RPMI8226 (cell line): Measurements from ENCODE around the gene TWIST2.

Experiments used
- DNase-seq: peaks from one replicate; pipeline ENCODE4 v3.0.0-alpha.2; 2015

The TWIST2 gene

DNA sequence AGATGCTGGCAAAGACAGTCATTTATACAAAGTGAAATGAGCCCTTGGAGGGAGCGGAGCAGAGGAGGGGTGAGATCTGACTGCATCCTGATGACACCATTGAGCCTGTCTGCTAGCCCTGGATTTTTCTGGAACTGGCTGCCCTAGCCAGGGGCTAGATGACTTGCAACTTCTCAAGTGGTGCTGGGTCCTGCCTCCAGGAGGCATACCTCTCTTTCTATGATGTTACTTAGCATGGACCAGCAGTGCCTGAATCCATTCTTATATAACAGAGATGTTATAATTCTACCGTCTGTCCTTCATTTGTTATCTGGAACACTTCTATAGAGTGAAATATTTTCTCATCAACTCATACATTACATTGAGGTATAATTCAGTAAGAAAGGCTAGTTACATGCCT lies 8.5 kb upstream of the TWIST2 start:
- DNase-seq, result no peak

DNA sequence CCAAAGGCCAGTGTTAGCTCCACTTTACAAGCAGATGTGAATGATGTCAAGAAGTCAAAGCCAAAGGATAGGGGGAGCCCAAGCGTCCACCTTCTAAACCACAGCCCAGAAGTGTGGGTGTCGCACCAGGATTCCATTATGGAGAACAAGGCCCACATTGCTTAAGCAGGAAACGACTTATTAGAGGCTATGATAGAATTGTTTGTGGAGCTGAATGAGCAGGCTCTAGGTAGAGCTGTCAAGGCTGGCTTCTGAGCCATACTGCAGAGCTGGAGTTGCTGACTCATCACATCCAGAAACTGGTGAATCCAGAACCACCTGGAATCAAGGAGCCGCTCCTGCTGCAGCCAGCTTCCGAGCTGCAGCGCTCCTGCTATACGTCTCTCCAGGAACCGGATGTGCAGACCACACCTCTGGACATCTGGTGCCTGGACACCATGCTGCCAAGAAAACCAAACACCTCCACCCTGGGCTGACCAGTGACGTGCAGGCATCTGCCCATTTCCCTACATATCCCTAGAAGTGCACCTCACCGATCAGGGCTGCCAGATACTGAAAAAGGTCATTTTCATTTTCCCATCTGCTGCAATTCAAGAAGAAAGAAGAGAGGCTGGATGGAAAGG lies 6.2 kb upstream of the TWIST2 start:
- no peak for DNase-seq

DNA sequence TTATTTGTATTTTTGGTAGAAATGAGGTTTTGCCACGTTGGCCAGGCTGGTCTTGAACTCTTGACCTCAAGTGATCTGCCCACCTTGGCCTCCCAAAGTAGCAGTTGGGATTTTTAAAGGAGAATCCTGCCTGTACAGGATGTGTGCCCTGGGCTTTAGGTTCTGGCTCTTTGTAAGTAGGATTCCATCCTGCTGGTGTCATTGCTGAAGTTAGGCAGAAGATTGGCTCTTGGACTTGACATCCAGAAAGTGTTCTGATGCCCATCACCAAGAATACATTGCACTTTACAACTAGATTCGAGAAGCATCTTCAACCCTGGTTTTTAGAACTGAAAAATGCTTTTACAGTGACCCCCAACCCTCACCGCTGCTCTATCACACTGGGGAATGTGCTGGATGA lies 4.4 kb upstream of the TWIST2 start:
- no peak for DNase-seq

DNA sequence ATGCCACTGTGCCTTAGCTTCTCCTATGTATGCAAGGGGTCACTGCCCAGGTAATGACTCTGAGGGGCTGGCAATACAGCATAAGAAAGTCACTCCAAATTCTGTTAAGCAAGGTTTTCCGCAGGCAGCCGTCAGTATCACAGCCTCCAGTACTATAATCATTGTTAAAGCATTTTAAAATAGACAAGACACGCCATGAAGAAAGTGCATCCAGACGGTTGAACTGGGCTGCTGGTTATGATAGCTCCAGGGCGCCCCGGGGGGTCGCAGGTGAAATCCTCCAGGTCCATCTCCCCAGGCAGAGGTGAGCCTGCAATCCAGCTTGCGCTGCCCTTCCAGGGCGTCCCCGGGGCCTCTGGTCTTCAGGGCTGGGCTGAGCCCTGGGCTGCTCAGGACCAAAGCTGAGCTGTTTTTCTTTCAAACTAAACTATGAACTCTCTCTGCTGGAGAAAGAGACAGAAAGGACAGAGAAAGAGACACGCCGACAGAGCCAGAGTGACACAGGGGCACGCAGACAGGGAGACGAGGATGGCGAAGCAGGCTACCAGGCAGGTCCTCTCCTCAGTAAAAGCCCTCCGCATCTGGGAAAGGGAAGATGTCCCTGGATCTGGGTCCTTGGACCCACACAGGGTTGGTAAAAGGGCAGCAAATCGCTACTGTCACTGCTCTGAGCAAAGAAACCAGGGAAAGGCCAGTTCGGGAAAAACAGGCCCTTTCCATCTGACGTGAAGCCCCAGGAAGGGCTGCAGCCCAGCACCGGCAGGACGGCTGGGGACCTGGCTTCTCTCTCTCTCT lies 2.1 kb upstream of the TWIST2 start:
- DNase-seq, result no peak

DNA sequence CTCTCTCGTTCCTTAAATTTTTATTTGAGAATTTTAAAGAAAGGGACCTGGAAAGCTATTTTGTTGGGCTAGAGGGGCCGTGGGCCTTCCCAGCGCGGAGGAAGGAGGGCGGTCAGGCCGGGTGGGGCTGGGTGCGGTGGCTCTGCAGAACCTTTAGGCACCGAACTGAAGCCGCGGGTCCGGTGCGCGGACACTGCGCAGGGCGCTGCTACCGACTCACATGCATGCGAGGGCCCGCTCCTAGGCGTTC lies 1.6 kb upstream of the TWIST2 start:
- no peak for DNase-seq

DNA sequence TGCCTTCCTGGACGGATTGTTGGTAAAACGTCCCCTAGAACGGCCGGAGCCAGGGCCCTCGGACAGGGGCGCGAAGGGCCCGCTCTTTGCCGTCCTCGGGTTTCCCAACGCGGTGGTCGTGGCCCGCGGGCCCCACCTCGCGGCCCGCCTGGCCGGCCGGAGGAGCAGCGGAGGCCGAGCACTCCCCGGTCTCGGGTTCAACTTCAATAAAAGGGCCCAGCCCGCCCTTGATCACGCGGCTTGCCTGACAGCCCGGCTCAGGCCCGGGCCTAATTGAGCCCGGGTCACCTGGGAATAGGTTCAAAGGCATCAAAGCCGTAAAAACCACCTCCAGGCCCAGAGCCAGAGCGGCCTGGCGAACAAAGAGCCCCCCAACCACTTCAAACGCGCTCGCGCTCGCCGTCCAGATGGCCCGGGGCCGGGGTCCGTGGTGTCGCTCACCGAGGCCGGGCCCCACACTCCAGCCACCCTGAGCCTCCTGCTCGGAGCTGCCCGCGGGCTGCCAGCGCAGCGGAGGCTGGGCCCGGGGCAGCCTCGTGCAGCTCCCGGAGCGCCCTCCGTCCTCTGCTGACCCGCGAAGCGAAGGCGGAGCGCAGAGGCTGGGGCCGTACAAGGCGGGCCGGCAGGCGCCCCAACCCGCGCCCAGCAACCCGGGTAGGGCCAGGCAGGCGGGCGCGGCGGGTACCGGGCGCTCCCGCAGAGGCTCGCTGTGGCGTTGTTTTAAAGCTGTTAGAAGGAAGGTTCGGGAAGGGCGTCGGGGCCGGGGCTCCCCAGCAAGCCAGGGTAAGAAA lies 1.1 kb upstream of the TWIST2 start:
- no peak for DNase-seq

DNA sequence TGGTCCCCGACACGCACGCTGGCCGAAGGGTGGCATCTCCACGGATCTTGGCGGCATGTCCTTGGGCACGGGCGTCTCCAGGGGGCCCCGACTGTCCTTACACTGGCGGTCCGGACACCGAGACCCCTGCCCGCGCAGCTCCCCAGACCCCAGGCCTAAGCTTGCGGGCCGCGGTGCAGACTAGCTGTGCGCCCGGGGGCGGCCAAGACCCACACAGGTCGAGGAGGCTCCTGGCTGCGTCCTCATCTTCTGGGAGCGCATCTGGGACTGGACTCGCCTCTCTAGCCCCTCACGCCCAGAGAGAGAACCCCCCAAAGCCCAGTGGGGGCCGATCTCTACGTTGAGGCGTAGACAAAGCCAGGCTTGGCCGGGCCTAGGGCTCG lies 475 bp upstream of the TWIST2 start:
- DNase-seq, result no peak

DNA sequence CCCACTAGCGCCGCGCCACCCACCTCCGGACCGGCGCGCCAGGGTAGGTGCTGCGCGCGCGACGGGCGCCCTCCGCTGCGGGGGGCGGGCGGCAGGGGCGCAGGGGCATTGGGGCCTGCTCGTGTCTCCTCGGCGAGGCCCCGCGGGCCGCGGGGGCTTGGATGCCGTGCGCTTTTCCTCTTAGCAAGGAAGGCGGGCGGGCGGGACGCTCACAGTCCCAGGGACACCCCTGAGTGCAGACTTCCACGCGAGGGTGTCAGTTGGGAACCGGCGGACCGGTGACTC lies 748 bp downstream of the TWIST2 start:
- no peak for DNase-seq

DNA sequence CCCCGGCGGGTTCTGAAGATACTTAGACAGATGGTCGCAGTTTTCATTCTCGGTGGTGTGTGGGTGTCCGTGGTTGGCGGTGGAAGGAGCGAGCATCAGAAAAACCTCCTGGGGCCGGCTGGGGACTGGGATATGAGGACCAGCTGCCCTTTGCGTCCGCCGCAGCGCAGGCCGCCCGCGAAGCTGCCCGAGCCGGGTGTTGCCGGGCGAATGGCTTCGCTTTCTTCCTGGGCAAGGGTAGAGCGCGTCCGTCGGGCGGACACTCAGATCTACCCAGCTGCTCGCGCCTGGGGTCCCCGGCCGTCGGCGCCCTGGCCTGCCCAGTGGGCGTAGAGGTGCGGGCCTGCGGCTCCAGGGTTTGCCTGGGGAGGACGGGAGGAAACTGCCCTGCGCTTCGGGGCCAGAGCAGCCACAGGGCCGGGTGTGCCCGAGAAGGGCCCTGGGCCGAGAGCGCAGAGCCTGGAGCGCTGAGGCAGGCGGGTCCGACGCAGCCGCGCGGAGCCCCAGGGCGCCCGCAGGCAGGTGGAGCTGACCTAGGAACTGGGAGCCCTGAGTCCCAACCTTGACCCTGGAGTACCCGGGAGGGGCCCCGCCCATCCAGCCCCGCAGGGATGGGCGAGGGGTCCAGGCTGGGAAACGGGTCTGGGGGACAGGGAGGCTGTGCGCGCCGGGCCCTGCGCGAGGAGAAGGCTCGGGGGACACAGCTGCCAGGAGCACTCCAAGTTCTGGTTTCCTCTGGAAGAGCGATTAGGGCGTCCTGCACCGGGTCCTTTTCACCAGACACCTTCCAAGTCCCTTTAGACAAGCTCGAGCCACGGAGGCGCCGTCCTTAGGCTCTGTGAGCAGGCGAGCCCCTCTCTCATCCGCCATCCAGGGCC lies 1.3 kb downstream of the TWIST2 start:
- DNase-seq, result no peak

DNA sequence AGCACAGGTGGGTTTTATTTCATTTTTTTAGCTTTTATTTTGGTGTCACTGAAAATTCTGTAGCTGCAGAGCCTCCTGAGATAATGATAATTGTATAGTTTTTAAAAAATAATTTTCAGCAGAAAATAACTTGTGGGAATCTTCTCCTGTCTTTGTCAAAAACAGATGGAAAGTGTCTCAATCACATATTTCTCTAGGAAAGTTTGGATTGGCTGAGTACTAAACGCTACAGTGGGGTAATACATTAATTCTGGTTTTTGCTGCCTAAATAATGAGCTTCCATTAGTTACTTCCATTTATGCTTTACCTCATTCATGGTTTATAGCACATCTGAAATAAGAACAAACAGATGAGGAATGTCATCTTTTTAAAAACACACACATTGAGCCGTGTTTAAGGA lies 2.2 kb downstream of the TWIST2 start:
- DNase-seq, result no peak

DNA sequence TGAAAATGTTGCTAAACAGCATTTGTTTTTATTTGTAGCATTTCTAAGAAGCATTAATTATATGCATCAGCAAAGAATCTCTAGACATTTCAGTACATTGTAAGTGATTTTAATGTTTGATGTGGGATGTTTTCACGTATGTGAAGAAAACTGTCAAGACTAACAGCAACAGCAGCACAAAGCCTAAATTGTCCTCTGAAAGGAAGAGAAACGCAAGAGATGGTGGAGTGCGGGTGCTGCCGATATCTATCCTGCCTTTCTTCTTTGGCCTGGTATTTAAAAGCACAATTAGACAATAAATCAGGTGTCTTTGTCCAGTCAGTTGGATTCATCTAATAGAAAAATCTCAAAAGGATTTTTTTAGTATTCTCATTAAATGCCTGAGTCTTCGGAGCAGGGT lies 3.1 kb downstream of the TWIST2 start:
- DNase-seq, result no peak

DNA sequence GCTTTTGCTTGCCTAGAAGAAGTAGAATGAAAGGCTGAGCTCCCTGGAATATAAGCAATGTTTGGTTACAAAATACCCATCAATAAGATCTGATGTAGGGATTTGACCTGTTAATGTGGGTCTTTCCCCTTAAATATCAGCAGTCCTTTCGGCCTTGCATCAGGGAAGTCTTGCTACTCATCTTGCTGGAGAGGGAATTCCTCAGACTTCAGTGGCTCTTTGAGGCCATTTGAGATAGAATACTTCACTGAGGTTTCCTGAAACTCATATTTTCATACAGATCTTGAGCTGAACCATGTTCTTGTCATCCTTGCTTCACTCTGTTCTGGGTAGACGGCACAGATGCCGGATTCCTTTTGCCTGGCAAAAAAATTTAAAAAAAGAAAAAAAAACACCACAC lies 3.9 kb downstream of the TWIST2 start:
- DNase-seq, result no peak

DNA sequence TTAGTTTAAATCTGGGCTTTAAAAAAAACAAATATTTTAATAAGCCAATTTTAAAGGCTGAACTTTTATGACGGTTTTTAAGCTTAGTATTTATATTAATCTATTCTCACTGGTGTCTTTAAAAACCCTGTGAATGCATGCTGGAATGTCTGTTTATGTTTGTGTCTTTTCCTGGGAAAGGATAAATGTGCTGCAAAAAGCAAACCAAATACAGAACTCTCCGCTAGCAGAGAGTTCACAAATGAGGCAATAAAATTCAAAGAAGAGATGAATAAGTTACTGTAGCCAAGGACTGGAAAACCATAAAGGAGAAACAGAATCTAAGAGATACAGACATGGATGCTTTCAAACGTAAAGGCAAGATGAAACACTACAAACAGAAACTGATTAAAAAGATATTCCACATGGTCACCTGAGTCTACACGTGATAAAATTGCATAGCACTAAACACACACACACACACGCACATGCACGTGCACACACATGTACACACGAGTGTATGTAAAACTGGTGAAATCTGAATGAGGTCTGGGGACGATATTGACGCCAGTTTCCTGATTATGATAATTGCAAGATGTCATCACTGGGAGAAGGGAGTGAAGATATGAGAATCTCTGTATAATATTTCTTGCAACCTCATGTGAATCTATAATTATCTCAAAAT lies 4.5 kb downstream of the TWIST2 start:
- DNase-seq, result no peak

DNA sequence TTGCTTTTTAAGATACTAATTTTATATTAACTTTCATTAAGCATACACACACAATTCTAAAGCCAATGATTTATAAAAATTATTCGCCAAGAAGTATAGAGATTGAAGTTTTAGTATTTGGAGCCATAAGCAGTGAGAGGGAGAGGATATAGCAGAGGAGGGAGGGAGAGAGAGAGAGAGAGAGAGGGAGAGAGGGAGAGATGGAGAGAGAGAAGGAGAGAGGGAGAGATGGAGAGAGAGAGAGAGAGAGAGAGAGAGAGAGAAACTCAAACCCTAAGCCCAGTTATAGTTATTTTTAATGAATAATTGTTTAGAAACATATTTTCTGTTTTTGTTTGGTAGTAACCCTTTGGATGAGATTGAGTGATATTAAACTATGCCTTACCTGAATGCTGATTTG lies 5.3 kb downstream of the TWIST2 start:
- no peak for DNase-seq

DNA sequence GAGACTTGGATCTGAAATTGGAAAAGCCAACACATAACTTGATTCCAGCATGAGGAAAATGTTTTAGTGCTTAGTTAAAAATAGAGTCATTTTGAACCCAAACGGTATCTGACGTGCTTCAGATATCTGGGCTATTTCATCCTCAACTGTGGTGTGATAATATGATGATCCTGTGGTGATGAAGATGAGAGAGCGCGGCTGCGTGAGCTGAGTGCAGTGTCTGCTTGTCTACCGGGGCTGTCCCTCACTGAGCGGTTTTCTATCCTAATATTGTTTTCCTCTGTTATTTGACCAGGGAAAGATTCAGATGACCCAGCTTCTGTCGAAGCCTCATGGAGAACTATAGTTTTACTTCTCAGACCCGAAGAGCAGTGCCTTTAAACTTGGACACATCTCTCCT lies 5.8 kb downstream of the TWIST2 start:
- no peak for DNase-seq

DNA sequence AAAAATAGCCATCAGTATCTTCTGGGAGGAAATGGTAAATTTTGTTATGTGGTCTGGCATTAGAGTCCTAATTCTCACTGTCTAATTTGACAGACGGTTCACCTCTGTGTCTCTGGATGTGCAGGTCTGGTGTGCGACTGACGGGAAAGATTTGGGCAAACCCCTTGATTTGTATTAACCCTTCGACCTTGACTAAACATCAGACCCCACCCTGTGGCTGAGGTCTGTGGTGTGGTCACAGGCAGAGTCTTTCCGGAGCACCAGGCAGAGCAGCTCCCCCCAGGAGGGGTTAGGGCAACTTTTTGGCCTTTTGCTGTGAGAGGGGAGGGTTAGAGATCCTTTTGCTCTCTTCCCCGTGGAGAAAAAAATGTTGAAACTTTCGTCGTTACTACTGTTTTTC lies 6.4 kb downstream of the TWIST2 start:
- no peak for DNase-seq

DNA sequence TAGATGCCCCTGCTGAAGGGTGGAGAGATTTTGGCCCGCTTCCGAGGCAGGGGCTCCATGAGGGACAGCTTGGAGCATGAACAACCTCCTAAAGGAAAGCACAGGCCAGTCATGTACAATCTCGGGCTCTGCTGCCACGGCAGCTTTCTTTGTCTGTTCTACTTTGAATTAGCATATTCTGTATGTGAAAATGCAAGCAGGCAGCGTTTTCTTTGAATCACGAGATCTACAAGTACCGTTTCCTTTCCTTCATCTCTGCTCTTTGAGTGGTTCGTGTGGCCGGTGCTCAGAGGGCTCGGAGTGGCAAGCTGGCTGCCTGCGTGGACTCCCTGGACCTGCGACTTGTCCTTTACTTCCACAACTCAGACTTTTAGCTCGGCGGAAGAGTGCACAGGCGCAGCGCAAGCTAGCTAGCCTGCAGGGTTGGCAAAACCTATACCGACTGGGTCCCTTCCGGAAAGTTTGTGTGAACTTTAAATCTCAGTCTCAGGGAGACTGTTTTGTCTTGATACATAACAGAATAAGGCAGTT lies 6.9 kb downstream of the TWIST2 start:
- no peak for DNase-seq

DNA sequence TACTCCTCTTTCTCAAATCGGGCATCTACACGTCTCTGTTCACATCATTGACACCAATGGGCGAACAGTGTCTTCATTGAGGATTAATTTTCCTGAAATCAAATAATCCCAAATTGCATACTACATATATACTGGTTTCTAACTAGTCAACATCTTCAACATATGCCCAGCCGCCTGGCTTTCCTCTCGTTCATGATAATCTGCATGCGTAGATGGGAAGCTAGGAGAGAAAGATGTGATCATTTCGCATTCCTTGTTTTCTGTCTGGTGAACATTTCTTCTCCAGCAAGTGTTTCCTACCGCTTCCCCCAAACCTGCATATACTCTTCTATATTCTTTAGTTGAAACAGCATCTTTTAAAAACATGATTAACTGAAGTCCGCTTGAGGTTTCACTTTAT lies 7.4 kb downstream of the TWIST2 start:
- no peak for DNase-seq

DNA sequence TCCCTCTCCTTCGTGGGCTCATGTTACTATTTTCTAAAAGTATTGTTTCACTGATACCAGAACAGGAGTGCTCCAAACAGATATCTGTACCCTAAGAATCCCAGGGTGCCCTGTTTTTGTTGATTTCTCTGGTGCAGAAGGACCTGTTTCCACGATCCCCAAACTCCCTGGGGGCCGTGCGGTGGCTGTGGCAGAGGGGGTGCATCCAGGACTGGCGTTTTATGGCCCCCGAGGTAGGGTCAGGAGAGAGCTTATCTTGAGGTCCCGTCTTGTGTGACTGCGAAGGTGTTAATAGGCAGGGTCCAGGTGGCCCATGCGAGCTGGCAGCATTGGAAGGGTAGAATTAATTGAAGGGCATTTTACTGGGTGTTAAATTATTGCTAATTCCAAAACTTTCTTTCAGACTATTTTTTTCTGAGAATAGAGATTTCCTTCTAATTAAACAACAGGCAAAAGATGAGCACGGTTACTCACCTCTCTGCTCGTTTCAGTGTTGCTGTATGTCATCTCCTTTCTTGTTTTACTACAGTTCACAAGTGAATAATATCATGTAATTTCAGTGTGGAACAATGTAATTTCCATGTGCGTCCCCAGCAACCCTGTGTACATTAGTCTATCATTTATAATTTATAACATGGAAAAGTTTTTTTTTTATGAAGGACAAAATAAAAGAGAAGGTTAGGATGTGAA lies 8.2 kb downstream of the TWIST2 start:
- DNase-seq, result no peak

DNA sequence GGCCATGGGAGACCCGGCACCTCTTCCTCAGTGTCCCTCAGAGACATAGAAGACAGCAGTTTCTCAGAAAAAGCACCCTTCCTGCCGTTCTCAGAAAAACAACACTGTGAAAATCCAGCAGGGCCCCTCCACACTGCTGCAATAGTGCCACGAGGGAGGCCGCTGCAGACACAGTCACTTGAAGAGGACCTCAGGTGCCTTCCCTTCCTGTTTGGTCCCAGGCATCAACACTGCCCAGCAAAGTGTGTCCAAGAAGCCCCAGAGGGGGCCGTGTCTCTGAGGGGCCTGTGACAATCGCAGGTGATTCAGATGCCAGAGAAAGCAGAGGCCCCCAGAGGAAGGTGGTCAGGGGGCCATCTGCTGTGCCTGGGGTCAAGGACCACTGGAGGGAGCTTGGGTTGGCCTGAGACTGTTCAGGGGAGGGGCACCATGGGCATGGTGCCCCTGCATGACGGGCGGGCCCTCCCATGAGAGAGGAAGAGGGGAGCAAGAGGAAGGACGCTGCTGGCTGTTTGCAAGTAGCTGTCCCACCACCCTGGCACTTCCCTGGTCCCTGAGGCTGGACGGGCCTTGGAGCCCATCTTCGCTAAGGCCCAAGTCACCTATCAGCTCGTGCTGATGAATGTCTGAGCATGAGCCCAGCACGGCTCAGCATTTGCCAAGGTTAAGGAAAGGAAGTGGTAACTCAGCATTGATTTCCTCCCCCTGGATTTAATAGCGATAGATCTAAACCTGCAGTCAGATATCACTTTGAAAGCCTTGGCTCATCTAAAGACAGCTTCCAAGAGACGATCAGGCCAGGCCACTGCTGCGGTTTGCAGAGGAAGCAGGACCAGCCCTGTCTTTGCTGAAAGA lies 9.1 kb downstream of the TWIST2 start:
- no peak for DNase-seq

DNA sequence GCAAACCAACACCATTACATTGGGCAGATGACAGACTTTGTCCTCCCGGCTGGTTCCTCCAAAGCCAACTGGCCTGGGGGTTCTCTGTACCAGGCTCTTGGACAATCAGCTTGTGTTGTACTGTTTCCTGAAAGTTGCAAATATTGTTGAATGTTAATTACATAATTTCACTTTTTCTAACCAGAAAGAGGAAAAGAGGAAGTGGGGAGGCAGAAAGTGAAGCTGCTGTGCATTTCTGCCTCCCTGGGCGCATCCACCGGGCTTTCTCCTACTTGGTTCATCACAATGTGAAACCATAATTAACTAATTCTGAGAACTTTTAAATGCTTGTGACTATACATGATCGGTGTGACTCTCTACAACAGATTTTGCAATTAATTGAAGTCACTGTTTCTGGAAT lies 10.1 kb downstream of the TWIST2 start:
- peak; percentile 16 for DNase-seq
